Ovary (tissue), 3 donors: ENCODE results near the gene SPRY4.

Source experiments
- EP300 ChIP-seq: sonication (generic); formaldehyde crosslinking; IDR thresholded peaks from one replicate; pipeline ENCODE4 v1.6.1; 2017; ENCODE audit warnings: antibody characterized with exemption
- POLR2A ChIP-seq: fragments of 450-650 bp; IDR thresholded peaks from one replicate; pipeline ENCODE4 v1.6.1; 2017; ENCODE audit warnings: antibody characterized with exemption, mild to moderate bottlenecking, moderate library complexity
- TF ChIP-seq, protein P1 (sequence below), 3 donors: fragments of 450-650 bp in 2 of 3; fragments of 200-600 bp in 1 of 3; IDR thresholded peaks; one replicate each; pipeline versions ENCODE4 v1.5.1 to v1.8.0; 2016 to 2022; ENCODE audit warnings: antibody characterized with exemption in 3 of 3, mild to moderate bottlenecking in 1 of 3
- donor health status: DM: no; HTN: no; CAD: no.

DNA sequence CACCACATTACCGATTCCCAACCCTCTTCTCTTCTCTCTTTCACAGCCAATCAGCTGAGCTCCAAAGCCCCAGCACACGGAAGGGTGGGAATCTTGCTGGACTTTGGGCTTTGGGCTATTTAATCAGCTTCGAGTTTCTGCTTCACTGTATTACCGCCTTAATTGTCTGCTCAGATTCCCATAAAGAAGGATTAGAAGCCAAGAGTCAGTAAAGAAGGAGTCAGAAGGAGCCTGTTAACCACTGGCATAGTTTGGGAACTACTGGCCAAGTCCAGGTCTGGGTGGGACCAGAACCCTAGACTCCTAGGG is 4.4 kb downstream of the SPRY4 start:
- TF ChIP-seq EP300 (no peak), POLR2A (no peak)
- TF ChIP-seq, protein P1, sequence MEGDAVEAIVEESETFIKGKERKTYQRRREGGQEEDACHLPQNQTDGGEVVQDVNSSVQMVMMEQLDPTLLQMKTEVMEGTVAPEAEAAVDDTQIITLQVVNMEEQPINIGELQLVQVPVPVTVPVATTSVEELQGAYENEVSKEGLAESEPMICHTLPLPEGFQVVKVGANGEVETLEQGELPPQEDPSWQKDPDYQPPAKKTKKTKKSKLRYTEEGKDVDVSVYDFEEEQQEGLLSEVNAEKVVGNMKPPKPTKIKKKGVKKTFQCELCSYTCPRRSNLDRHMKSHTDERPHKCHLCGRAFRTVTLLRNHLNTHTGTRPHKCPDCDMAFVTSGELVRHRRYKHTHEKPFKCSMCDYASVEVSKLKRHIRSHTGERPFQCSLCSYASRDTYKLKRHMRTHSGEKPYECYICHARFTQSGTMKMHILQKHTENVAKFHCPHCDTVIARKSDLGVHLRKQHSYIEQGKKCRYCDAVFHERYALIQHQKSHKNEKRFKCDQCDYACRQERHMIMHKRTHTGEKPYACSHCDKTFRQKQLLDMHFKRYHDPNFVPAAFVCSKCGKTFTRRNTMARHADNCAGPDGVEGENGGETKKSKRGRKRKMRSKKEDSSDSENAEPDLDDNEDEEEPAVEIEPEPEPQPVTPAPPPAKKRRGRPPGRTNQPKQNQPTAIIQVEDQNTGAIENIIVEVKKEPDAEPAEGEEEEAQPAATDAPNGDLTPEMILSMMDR (IDR thresholded peaks at IDR 0.05), result no peak
